ENCODE results near the gene RPS25. TPM values are rescaled to one million over a fixed set of nuclear protein-coding genes. Genes with fewer than 3 reads are reported as not detected.

The RPS25 gene
- total and polyA plus RNA-seq, 9 of the 15 experiments (the other 6 are each of a cell fraction or from before 2014, with no cell fraction given), result 1,553 to 5,486 (median 2,471) TPM

DNA sequence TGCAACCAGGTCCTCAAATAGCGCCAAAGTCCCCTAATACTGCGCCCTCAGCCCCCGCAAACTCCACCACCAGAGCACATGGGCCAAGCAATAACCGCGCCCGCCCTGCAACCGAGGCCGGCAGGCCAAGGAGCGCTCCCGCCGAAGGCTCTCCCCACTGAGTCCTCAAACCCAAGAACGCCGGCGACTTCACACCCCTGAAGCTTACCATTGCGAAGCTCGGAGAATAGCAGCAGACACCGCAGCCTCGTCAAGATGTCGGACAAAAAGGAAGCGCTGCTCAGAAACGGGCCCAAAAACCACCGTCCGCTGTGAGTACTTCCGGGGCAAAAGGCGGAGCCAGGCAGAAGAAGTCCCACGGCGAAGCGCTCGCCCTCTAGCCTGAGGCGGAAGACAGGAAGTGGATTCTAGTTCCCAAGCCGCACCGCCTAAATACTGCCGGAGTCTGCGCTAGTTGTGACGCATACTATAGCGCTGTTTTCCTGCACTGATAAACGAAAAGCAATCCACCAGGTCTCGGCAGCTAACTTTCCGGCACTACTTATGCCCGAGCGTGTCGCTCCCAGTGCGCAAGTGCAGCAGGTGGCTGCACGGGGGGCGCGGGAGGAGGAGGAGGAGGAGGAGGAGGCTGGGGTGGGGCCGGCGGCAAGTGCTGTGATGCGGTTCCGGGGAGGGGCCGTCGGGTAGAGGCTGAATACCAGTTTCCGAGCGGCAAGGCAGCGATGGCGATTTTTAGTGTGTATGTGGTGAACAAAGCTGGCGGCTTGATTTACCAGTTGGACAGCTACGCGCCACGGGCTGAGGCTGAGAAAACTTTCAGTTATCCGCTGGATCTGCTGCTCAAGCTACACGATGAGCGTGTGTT is at the start of gene RPS25, which contains the start of gene TRAPPC4 (continued):
- TF ChIP-seq E2F1 (CRISPR knock-in tag; IDR thresholded peaks at IDR 0.05) (peak; percentile 53), ZBTB11 (CRISPR knock-in tag; IDR thresholded peaks at IDR 0.05) (peak; percentile 88 to 98 (median 97)), ZNF77 (CRISPR knock-in tag; IDR thresholded peaks at IDR 0.05) (no peak), MBD2 (IDR thresholded peaks at IDR 0.05; ENCODE audit: borderline replicate concordance, low read depth) (peak; percentile 74; the same call in 1 of the 2 replicates), NCOR1 (IDR thresholded peaks at IDR 0.05) (peak; percentile 42; the same call in 1 of the 2 replicates), KLF1 (tag; IDR thresholded peaks at IDR 0.05) (peak; percentile 52; the same call in 1 of the 2 replicates), TEAD1 (CRISPR knock-in tag; IDR thresholded peaks at IDR 0.05) (0 out of 4 replicates have a peak, but pooled peaks of 1 of the 2 experiments have one; percentile 71), SIN3A (IDR thresholded peaks at IDR 0.05; ENCODE audit: borderline replicate concordance in 2 of 2, control insufficient read depth in 1 of 2, low read depth in 2 of 2, low read length in 2 of 2) (peak in 1 of 2 experiments; percentile 74; a peak in 2 of 4 replicates), NR2C2 (CRISPR knock-in tag; IDR thresholded peaks at IDR 0.05) (peak; percentile 100), NR2C2 (tag; IDR thresholded peaks at IDR 0.05) (peak; percentile 100), NFE2L1 (tag; IDR thresholded peaks at IDR 0.05; ENCODE audit: borderline replicate concordance, low read depth) (no peak), TBL1XR1 (IDR thresholded peaks at IDR 0.05; ENCODE audit: low read length in 2 of 2) (peak; percentile 7 to 21; a peak in 1 of 4 replicates), ZNF217 (CRISPR knock-in tag; IDR thresholded peaks at IDR 0.05) (no peak), FOXM1 (IDR thresholded peaks at IDR 0.05; ENCODE audit: low read depth) (no peak), FOXM1 (CRISPR knock-in tag; IDR thresholded peaks at IDR 0.05; ENCODE audit: low read depth) (no peak; the same call in 1 of the 2 replicates), HCFC1 (IDR thresholded peaks at IDR 0.05; ENCODE audit: low read depth, low read length) (peak; percentile 84), KAT7 (CRISPR knock-in tag; IDR thresholded peaks at IDR 0.05; ENCODE audit: borderline replicate concordance) (no peak)
- TF ChIP-seq, protein P1, sequence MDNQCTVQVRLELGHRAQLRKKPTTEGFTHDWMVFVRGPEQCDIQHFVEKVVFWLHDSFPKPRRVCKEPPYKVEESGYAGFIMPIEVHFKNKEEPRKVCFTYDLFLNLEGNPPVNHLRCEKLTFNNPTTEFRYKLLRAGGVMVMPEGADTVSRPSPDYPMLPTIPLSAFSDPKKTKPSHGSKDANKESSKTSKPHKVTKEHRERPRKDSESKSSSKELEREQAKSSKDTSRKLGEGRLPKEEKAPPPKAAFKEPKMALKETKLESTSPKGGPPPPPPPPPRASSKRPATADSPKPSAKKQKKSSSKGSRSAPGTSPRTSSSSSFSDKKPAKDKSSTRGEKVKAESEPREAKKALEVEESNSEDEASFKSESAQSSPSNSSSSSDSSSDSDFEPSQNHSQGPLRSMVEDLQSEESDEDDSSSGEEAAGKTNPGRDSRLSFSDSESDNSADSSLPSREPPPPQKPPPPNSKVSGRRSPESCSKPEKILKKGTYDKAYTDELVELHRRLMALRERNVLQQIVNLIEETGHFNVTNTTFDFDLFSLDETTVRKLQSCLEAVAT (IDR thresholded peaks at IDR 0.05), result peak in 1 of 2 experiments; percentile 30; a peak in 1 of 4 replicates

All from K562 (cell line).